Activated CD8-positive, alpha-beta memory T cell treated with anti-CD3 and anti-CD28 coated beads for 1 hour (primary cell): Measurements from ENCODE around the gene CD44.

Experiments
- DNase-seq, 2 donors: peaks; one replicate each; pipeline ENCODE4 v3.0.0-alpha.2; 2020; ENCODE audit warnings: low read depth in 1 of 2; ENCODE audit errors: extremely low read depth in 1 of 2

Gene CD44

DNA sequence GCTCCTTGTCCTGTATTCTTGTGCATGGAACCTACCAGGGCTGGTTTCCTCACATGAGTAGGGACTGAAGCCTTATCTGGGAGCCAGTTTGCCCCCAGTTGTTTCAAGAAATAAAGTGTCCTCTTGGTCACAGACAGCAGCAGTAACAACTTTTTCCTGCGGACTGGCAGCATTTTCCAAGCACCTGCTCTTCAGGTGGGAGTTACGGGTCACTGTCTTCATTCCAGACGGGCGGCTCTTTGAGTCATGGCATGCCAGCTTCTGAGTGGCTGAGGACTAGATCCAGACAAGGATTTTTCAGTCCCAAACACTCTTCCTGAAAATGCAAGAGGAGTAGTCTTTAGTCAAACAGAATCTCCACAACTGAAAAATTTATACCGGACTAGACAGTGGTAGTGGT, 2.7 kb upstream of the CD44 start:
- no peak for DNase-seq

DNA sequence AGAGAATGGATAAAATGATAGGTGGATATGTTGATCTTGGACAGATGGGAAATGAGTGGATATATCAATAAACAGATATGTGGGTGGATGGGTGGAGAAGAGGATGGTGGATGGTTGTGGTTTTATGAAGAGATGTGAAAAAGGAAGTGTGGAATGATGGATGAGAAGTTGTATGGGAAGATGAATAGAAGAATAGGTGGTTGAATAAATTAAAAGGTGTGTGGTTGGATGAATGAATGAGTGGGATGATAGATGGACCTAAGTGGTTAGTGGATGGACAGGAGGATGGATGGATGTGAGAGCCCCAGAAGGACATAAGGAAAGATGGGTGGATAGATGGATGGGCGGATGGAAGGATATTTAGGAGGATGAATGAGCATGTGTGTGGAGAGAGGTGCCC, 913 bp upstream of the CD44 start:
- no peak for DNase-seq

DNA sequence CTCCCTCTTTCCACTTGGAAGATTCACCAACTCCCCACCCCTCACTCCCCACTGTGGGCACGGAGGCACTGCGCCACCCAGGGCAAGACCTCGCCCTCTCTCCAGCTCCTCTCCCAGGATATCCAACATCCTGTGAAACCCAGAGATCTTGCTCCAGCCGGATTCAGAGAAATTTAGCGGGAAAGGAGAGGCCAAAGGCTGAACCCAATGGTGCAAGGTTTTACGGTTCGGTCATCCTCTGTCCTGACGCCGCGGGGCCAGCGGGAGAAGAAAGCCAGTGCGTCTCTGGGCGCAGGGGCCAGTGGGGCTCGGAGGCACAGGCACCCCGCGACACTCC, 397 bp upstream of the CD44 start:
- DNase-seq: no peak

DNA sequence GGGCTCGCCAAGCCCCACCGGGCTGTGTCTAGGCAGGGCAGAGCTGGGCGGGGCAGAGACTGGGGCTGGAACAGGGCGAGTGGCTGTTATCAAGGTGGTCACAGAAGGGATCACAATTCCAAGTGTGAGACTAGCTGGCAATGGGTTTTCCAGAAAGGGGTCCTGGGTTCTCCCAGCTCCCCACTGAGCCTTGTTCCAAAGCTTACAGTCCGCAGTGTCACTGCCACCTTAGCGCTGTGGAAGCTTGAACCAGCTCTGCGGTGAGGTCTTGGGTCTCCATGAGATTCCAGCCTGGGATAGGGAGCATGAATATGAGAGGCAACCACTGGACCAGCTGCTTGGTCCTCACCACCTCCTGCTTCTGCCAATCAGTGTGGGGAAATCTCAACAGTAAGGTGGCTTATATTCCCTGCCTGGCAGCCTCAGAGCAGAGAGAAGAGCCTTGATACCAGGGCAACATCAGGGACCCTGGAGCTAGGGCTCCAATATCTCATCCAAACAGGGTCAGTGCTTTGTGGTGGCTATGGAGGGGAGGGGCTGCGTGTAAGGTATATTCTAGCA, 831 bp downstream of the CD44 start:
- DNase-seq: no peak

DNA sequence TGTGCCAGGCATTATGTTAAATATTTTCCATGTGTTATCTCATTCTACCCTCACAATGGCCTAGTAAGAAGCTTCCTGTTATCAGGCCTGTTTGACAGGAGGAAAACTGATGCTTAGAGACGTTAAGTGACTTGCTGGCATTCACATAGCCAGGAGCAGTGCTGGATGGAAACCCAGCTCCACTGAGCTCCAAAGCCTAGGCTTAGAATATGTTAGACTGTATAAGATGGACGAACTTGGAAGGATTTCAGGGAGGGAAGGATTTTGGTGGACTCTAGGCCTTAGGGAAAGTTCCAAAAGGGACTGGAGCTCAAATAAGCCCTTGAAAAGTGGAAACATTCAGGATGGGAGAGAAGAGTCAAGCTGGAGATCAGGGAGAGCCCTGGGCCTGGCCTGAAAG, 2.1 kb downstream of the CD44 start:
- no peak for DNase-seq

DNA sequence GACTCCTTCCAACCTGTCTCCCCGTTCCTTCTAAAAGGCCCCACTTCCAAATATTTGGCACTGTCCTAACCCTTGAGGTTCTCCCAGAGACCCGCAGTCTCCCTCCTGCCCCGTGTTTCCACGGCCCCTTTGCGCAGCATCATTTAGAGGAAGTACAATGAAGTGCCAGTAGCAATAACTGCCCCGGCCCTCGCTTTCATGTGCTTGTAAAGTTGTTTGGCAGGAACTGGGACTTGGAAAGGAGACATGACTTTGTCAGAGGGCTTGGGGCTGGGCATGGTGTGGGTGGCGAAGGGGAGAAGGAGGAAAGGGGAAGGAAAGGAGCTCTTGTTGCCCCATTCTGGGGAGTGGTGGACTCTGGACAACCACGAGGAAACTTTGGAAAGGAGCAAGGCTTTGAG, 2.6 kb downstream of the CD44 start:
- no peak for DNase-seq

DNA sequence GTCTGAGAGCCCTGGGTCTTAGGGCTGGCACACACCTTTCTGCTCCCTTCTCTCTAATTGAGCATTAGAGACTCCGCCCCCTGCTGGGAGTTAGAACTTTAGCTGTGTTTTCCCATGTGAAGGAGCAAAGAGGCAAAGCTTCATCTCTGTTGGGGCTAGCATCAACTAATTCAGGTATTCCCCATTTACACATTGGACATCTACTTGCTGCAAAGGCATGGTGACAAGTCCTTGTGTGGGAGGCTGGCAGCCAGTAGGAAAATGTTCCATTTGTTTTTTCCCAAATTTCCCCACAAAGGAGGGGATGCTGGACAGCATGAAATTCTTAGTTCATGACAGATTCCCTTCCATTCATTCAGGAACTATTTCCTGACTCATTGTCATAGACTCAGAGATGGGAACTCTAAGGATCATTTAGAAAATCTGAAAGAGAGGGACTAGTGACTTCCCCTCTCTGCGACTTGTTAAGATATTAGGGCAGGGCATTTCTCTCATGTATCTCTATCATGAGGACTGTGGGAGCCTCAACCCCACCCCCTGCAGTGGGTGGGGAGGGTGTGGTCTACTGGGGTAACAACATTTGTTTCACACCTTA, 3.6 kb downstream of the CD44 start:
- no peak for DNase-seq

DNA sequence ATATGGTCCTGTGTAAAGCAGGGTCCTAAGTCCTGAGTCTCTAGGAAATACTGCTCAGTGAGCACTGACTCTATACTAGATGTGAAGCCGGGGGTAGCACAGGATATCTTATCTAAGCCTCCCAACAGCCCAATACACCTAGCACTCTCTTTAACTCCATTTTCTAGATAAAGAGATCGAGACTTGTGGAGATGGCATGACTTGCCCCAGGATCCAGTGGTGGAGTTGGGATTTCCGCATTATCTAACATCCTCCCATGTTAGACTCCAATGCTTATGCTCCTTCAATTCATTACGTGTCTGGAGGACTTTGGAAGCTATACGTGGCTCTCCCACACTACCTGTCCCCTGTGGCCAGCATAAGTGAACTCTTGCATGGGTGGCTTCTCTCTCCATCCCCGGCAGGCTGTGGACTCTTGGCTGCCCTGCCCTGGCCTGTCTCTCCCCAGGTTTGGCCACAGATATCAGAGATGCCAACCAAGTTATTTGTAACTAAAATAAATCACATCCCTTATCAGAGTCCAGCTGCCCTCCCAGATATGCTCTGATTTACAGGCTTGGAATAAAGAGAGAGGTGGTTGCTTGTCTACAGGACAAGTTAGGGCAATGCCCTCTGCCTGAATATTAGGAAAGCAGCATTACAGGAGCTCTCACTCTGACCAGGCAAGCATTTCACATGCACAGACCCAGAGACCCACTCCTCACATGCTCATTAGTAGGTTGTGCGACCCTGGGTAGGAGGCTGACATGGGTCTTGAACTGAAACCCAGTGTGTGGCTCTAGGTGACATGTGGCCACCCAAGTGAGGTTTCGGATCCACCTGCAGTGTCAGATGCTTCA, 4.5 kb downstream of the CD44 start:
- DNase-seq: no peak

DNA sequence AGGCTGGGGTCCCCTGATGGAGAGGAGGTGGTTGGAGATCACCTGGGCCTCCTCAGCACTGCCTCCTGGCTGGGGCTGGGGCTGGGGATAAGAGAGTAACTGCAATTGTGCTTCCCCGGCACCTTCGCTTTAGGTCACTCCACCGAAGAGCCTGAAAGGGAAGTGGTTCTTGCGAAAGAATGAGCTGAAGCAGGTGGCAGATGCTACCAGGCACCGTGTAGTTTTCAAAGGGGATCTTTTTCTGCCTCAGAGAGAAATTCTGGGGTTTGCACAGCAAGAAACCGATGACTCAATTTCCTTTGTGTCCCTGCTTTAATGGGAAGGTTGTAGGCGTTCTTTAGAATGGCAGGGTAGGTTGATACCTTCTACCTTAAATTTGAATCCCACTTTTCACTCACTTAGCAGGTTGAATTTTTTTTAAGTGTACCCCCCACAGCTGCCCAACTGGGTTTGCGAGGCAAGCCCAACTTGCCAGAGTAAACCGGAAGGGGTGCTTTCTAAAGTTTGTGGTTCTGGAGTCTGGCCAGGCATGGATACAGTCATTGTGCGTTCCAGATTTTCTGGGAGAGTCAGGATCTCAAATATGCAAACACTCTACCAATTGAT, 5.3 kb downstream of the CD44 start:
- DNase-seq: no peak

DNA sequence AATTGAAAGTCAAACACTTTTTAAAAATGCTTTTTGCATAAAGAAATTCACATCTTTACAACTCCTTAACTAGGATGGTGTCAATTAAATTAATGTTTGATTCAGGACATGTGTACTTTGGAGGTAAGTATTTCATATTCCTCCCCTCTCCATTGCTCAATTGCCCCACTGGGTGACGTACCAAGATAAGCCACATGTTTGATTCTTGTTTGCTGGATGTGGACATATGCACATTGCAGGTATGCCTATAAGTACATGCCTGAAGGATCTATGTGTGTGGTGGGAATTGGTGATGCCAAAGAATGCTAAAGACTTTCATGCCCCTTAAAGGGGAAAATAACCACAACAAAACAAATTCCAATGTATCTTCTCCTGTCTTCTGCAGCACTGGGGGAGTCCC, 5.8 kb downstream of the CD44 start:
- no peak for DNase-seq

DNA sequence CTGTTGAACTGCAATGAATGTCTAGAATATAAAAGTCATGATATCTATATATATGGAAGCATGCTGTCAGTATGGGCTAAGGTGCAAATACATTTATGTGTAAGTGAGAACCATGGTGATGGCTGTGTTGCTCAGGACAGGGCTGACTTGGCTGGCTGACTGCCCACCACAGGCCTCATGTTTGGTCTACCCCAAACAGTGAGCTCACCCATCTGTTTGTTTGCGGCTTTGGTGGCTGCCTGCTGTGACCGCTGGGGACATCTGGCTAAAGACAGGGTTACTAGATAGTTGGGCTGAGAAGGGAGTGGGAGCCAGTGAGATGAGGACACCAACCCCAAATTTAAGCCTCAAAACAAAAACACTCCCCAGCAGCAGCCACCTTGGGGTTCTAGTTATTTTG, 6.3 kb downstream of the CD44 start:
- no peak for DNase-seq

DNA sequence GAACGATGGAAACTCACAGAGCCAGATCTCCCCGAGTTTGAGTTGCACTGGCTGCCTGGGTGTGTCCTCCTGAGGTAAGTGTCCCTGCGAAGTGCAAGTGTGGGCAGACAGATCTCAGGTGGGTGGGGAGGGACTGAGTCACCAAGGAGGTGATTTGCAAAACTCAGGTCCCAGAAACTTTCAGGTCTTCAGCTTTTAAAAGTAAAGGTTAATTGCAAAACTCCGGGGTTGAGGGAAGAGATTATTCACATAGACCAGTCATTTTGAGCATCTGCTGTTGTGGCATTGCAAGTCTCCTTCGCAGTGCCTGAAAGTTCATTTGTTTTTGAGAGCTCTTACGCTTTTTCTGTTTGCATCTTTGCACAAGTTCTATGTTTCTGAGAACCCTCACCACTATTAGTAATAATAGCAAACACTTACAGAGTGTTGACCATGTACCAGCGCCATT, 7.1 kb downstream of the CD44 start:
- DNase-seq: peak; percentile 45 to 68

DNA sequence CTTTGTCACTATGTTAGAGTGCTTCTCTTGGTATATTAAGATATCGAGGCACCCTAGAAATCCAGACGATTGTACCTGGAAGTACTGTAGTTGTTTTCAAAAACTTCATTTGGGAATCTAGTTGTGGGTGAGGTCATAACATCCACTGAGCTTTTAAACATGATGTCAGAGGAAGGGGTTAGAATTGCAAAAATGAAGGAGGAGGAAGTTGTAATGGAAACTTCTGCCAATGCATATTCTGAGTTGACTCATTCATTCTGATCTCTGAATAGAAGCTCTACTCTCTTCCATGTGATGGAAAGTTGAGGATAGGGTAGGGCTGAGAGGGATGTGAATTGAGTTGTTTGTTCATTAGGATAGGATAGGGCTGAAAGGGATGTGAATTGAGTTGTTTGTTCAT, 7.7 kb downstream of the CD44 start:
- DNase-seq: no peak

DNA sequence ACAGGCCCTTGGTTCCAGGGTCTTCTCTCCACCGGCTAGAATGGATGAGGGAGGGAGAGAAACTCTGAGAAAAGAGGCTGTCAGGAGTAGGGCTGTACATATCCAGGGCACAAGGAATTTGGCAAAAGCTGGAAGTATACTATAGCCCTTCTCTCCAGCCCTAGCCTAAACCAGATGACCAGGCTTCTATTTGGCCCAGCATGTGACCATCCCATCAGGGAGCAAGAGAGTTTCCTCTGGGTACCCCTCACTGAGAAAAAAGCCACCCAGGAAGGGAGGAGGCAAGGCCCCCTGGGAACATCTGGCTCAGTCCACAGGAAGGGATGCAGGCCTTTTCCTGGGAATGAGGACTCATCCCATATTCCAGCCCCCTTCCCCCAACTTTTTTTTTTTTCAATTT, 8.3 kb downstream of the CD44 start:
- DNase-seq: no peak

DNA sequence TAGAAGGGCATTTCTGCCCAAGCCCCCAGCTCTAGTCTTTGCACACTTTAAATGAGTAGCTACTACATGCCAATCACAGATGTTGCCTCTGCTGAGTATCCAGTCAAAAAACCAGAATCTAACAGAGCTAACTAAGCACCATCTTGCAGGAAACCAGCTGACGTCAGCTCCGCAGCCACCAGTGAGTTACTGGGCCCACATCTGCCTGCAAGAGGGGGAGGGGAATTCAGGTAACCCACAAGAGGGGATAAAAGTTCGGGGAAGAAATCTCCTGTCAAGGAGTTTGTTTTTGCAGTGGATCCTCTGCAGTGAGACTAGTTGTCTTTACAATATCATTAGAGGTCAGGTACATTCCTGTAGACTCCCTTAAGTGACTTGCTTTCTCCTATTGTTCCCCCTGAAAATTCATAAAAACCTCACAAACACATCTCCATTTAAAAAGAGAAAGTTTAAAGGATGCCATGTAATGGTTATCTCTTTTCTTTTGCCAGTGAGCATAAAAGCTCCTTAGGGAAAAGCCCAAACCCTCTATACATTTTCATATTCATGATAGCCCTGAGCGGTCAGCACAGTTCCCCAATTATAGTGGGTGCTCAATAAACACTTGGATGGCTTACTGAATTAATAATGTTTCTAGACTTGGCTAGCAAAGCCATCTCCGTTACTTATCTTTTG, 9.3 kb downstream of the CD44 start:
- DNase-seq: no peak

DNA sequence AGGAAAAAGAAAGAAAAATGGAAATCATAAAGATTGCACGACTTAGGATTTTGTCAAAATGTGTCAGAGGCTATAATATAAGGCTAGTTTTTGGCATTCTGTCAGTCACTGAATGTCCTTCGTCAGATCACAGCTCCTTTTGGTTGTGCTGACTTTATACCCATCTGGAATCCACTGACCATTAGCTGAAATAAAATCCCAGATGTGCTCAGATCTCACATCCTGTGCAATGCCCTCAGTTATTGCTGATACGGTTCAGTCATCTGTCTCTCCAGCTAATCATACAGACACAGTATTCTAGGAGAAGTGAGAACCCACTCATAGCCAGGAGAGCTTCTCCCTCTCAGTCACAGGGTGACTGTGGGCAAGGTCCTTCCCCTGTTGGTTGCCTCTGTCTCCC, 11.5 kb downstream of the CD44 start:
- no peak for DNase-seq

DNA sequence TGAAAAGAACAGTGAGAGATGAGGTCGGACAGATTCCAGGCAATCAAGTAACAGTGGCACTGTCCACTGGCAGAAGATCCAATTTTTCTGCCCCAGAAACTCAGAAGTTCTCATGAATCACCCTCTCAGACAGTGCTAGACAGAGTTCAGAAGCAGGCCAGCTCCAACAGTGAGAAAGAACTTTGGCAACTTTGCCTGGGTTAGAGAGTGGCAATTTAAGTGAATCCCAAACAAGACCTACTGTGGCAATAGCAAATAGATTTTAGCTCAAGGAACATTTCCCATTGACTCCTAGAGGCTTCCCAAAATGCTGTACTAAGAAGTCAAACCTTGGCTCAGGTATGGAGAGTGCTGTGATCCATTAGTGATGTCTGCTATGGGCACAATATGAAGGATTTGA, 12.3 kb downstream of the CD44 start:
- DNase-seq: no peak

DNA sequence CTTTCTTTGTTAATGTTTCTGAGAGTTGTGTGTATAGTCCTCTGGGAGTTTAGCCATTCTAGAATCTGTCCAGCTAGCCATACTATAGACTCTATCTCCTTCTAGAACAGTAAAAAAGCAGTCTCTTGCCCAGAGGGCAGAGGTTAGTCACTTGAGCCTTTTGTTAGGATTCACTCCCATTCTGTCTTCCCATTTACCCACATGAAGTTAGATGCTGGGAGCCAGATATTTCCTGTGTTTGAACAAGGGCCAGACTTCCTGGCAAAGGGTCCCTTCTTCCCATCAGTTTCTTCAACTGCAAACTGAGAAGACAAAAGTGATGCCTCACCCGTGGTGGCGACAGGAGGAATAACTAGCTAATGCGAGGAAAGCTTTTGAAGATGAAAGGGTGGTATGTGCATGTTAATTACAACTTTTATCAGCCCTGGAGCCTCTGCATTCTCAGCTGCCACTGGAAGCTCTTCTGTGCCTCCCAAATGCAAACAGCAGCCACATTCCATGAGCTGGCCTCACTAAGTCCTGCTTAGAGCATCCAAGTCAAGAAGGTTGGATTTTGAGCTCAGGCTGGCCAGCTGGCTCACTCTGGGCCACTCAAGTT, 12.8 kb downstream of the CD44 start:
- DNase-seq: no peak

DNA sequence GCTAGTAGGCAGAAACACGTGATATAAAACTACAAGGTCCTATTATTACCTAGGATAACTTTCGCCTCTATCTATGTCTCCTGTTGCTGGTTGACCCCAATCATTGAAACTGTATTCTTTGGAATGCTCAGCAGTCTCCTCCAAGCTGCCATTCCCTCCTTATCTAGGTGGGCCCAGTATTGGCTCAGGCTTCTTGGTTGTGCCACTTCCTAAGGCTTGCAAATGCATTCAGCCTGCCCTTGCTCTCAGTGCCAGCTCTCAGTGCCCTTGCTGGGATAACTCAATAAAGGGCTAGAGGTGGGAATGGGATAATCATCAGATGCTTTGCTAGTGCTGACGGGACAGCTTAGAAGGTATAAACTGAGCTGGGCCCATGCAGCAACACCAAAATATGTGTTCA, 13.6 kb downstream of the CD44 start:
- no peak for DNase-seq

DNA sequence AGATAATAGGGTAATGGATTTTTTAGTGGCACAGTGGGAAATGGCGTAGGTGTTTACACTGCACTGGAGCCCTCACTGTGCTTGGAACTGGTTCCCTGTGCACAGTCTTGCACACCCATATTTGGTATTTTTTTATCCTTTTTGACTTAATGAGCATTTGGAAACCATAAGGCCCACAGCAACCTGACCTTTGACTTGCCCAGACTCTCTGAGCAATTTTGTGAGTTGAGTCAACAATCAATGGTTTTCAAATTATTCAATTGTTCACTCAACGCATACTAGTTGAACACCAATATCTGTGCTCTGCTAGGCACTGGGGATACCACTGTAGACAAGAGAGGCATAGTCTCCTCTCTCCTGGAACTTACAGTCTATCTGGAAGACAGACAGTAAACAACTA, 14.3 kb downstream of the CD44 start:
- no peak for DNase-seq

DNA sequence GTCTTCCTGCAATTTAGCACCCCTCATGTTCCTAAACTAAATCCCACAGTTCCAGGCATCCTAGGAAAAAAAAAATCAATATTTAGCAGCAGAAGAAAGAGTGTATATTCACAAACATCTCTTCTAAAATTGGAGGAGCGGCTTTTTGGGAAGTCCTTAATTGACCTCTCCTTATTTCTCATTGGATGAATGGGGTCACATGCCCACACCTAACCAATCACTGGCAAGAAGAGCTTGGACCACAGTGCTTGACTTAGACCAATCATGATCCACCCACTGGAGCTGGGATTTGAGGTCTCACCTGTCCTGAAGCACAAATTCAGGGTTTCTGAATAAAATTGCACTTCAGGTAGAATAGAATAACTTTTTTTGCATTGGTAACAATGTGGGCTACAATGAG, 16.0 kb downstream of the CD44 start:
- DNase-seq: no peak
